Nephron (organoid): Measurements from ENCODE around the gene SURF4.
A peak's percentile ranks its signal among the peaks of the same experiment; 100 is the strongest.
"Not testable (repeated sequence)": the region's sequence is repeated elsewhere in the genome, so short reads cannot be mapped to it uniquely, and the experiment has no call there.

Source experiments
- H3K27ac Mint-ChIP-seq, 3 experiments: 2 replicates each; pipeline ENCODE4 v1.8.0; 2020; ENCODE audit warnings: mixed read lengths in 3 of 3, mild to moderate bottlenecking in 2 of 3, moderate library complexity in 1 of 3
- H3K27me3 Mint-ChIP-seq: 2 replicates; pipeline ENCODE4 v1.8.0; 2021; ENCODE audit warnings: low read depth, mild to moderate bottlenecking, moderate library complexity, mixed read lengths
- H3K36me3 Mint-ChIP-seq: 2 replicates; pipeline ENCODE4 v1.8.0; 2020; ENCODE audit warnings: low read depth, mixed read lengths
- H3K4me1 Mint-ChIP-seq: 2 replicates; pipeline ENCODE4 v1.8.0; 2020; ENCODE audit warnings: mixed read lengths
- H3K4me3 Mint-ChIP-seq, 3 experiments: 2 replicates each; pipeline ENCODE4 v1.8.0; 2020; ENCODE audit warnings: mild to moderate bottlenecking in 3 of 3, mixed read lengths in 3 of 3, moderate library complexity in 2 of 3
- H3K9me3 Mint-ChIP-seq: 2 replicates; pipeline ENCODE4 v1.8.0; 2020; ENCODE audit warnings: mixed read lengths
- CTCF ChIP-seq, 3 experiments: fragments of 200-600 bp; sonication (generic); IDR thresholded peaks; one replicate each; pipeline ENCODE4 v1.5.0; 2021; ENCODE audit warnings: antibody characterized with exemption in 3 of 3; ENCODE audit not compliant: unreplicated experiment in 3 of 3

SURF4 gene

GRCh38 chr9:133341369-133342068, 34.3 kb downstream of the SURF4 start:
- no peak overlapping the region for H3K4me3 Mint-ChIP-seq
- peaks cover 19% of the 10 kb centered on the region for H3K4me1 Mint-ChIP-seq
- TF ChIP-seq CTCF (IDR thresholded peaks at IDR 0.05; ENCODE audit: unreplicated experiment in 3 of 3) = no peak

GRCh38 chr9:133340916-133341315, 34.9 kb downstream of the SURF4 start:
- H3K4me1 Mint-ChIP-seq = peaks cover 22% of the 10 kb centered on the region
- no peak for TF ChIP-seq CTCF (IDR thresholded peaks at IDR 0.05; ENCODE audit: unreplicated experiment in 3 of 3)
- H3K4me3 Mint-ChIP-seq = peak overlapping the region in 2 of 3 experiments; percentile 40 to 63
- H3K27ac Mint-ChIP-seq = no peak overlapping the region
- H3K27me3 Mint-ChIP-seq = no peaks in the 10 kb centered on the region
- no peaks in the 10 kb centered on the region for H3K9me3 Mint-ChIP-seq
- H3K36me3 Mint-ChIP-seq = peaks cover 25% of the 10 kb centered on the region

More at GRCh38 chr9:133341369-133342068, 34.3 kb downstream of the SURF4 start:
- Mint-ChIP-seq H3K9me3 (no peaks in the 10 kb centered on the region), H3K27ac (no peak overlapping the region), H3K36me3 (peaks cover 30% of the 10 kb centered on the region), H3K27me3 (no peaks in the 10 kb centered on the region)

- H3K4me1 Mint-ChIP-seq = peaks cover 27% of the 10 kb centered on the region
- no peak overlapping the region for H3K27ac Mint-ChIP-seq
- H3K36me3 Mint-ChIP-seq = peaks cover 25% of the 10 kb centered on the region
- no peak for TF ChIP-seq CTCF (IDR thresholded peaks at IDR 0.05; ENCODE audit: unreplicated experiment in 3 of 3)
- H3K4me3 Mint-ChIP-seq = peak overlapping the region in 1 of 3 experiments; percentile 63
- H3K9me3 Mint-ChIP-seq = no peaks in the 10 kb centered on the region
- H3K27me3 Mint-ChIP-seq = no peaks in the 10 kb centered on the region
Observed at GRCh38 chr9:133340256-133340655, 35.6 kb downstream of the SURF4 start.

- TF ChIP-seq CTCF (IDR thresholded peaks at IDR 0.05; ENCODE audit: unreplicated experiment in 3 of 3) = no peak
- Mint-ChIP-seq H3K36me3 (peaks cover 25% of the 10 kb centered on the region), H3K27me3 (no peaks in the 10 kb centered on the region), H3K27ac (no peak overlapping the region), H3K9me3 (no peaks in the 10 kb centered on the region), H3K4me1 (peaks cover 30% of the 10 kb centered on the region), H3K4me3 (peak overlapping the region in 1 of 3 experiments; percentile 23)
Observed at GRCh38 chr9:133339641-133340040, 36.2 kb downstream of the SURF4 start.

- H3K36me3 Mint-ChIP-seq = peaks cover 50% of the 10 kb centered on the region
- no peaks in the 10 kb centered on the region for H3K27me3 Mint-ChIP-seq
- no peaks in the 10 kb centered on the region for H3K9me3 Mint-ChIP-seq
- H3K4me3 Mint-ChIP-seq = peak within 1 kb of the TSS; percentile 98 to 99 (median 99)
- H3K27ac Mint-ChIP-seq = peak within 1 kb of the TSS; percentile 62 to 93 (median 92)
- H3K4me1 Mint-ChIP-seq = peaks cover 18% of the 10 kb centered on the region
- no peak for TF ChIP-seq CTCF (IDR thresholded peaks at IDR 0.05; ENCODE audit: unreplicated experiment in 3 of 3)
Observed at GRCh38 chr9:133335924-133336811, 39.7 kb downstream of the SURF4 start, which contains the start of gene SURF6. SURF6 (minus strand) TSS chr9:133336188; CDS start chr9:133336132, 56 bp downstream.

- peaks cover 14% of the 10 kb centered on the region for H3K4me1 Mint-ChIP-seq
- peaks cover 44% of the 10 kb centered on the region for H3K36me3 Mint-ChIP-seq
- H3K4me3 Mint-ChIP-seq = peak overlapping the region; percentile 98 to 99 (median 99)
- H3K27me3 Mint-ChIP-seq, H3K9me3 Mint-ChIP-seq: not testable (repeated sequence)
- H3K27ac Mint-ChIP-seq = peak overlapping the region in 2 of 3 experiments; percentile 62 to 93
Observed at GRCh38 chr9:133334888-133335287, 41.0 kb downstream of the SURF4 start.
